K562 (cell line): ENCODE data around the gene DNAJC6. TPM values are rescaled to one million over a fixed set of nuclear protein-coding genes. Genes with fewer than 3 reads are reported as not detected.

ENCODE experiments used
- DMBX1 ChIP-seq: fragments of 250-450 bp; sonication (Bioruptor Pico); IDR thresholded peaks from 2 replicates; pipeline ENCODE4 v1.8.0; 2022; ENCODE audit warnings: inconsistent platforms, mild to moderate bottlenecking, moderate library complexity, borderline replicate concordance
- ELK1 ChIP-seq: sonication (generic); formaldehyde crosslinking; IDR thresholded peaks from 2 replicates; pipeline ENCODE4 v1.8.1; 2022; ENCODE audit warnings: missing genetic modification reagents
- FOXA3 ChIP-seq, 2 experiments: fragments of 450-650 bp in 1 of 2; sonication (generic) in 1 of 2; formaldehyde crosslinking; IDR thresholded peaks in 1 of 2; conservative IDR thresholded peaks in 1 of 2; 2 replicates each; pipeline versions ENCODE4 v1.4.0 to v1.8.0; 2020 to 2022; ENCODE audit warnings: mild to moderate bottlenecking in 2 of 2, missing genetic modification reagents in 1 of 2
- HDAC3 ChIP-seq: fragments of 450-650 bp; IDR thresholded peaks from 2 replicates; pipeline ENCODE4 v1.6.1; 2018; ENCODE audit warnings: borderline replicate concordance, mild to moderate bottlenecking, moderate library complexity; ENCODE audit not compliant: partially characterized antibody
- HMG20B ChIP-seq: fragments of 250-450 bp; sonication (Bioruptor Pico); IDR thresholded peaks from 2 replicates; pipeline ENCODE4 v1.5.0; 2021; ENCODE audit warnings: mild to moderate bottlenecking
- JUND ChIP-seq, 2 experiments: IDR thresholded peaks; 2 replicates in 1 of 2; 3 replicates in 1 of 2; pipeline ENCODE4 v1.6.1; 2011; ENCODE audit warnings: borderline replicate concordance in 2 of 2, low read depth in 2 of 2, low read length in 2 of 2, improper control_type of control experiment in 1 of 2, missing biosample characterization in 1 of 2, missing genetic modification characterization in 1 of 2, missing genetic modification reagents in 1 of 2
- MBD2 ChIP-seq: sonication (generic); IDR thresholded peaks from 2 replicates; pipeline ENCODE4 v1.6.1; 2016; ENCODE audit warnings: low read depth, borderline replicate concordance
- MTA3 ChIP-seq: fragments of 450-650 bp; formaldehyde crosslinking; IDR thresholded peaks from 2 replicates; pipeline ENCODE4 v1.6.1; 2017; ENCODE audit warnings: mild to moderate bottlenecking, borderline replicate concordance
- PHF8 ChIP-seq: fragments of 200-600 bp; sonication (generic); IDR thresholded peaks from 2 replicates; pipeline ENCODE4 v1.6.1; 2012; ENCODE audit warnings: mixed run types, mild to moderate bottlenecking, inconsistent platforms, low read length, moderate library complexity, borderline replicate concordance
- PREB ChIP-seq: sonication (generic); formaldehyde crosslinking; IDR thresholded peaks from 2 replicates; pipeline ENCODE4 v1.8.1; 2023; ENCODE audit warnings: mild to moderate bottlenecking, missing genetic modification reagents
- RCOR1 ChIP-seq, 2 experiments: IDR thresholded peaks; 2 replicates each; pipeline ENCODE4 v1.6.1; 2012; ENCODE audit warnings: low read depth in 2 of 2, low read length in 2 of 2, borderline replicate concordance in 1 of 2, improper control_type of control experiment in 1 of 2
- SMAD1 ChIP-seq: fragments of 150-350 bp; IDR thresholded peaks from 2 replicates; pipeline ENCODE4 v1.6.1; 2014; ENCODE audit warnings: low read length, low read depth; ENCODE audit not compliant: partially characterized antibody
- SNRNP70 ChIP-seq: fragments of 200-400 bp; formaldehyde crosslinking; optimal IDR thresholded peaks from 2 replicates; pipeline ENCODE3; 2017; ENCODE audit warnings: low read depth, low read length
- SRSF9 ChIP-seq: fragments of 200-400 bp; formaldehyde crosslinking; IDR thresholded peaks from 2 replicates; pipeline ENCODE4 v1.6.1; 2017; ENCODE audit warnings: low read depth, low read length, borderline replicate concordance
- TFE3 ChIP-seq: fragments of 450-650 bp; formaldehyde crosslinking; IDR thresholded peaks from 2 replicates; pipeline ENCODE4 v1.4.0; 2020; ENCODE audit warnings: mild to moderate bottlenecking, mixed read lengths
- ZNF316 ChIP-seq: fragments of 450-650 bp; IDR thresholded peaks from 2 replicates; pipeline ENCODE4 v1.6.1; 2016
- ZNF592 ChIP-seq: fragments of 450-650 bp; IDR thresholded peaks from 2 replicates; pipeline ENCODE4 v1.6.1; 2017; ENCODE audit warnings: antibody characterized with exemption, mild to moderate bottlenecking
- polyA plus RNA-seq, 8 experiments: library from polyadenylated mRNA; depleted of rRNA in 4 of 8; stranded (reverse) in 5 of 8; unstranded in 3 of 8; fragments of >200 nt; fragmentation: Nextera tagmentation in 2 of 8; fragmentation: Illumina TruSeq in 1 of 8; extraction: Ambion mirVana in 2 of 8; extraction: Trizol in 1 of 8; gene quantifications; 2 replicates each; pipeline versions ENCODE4 v1.2.1 to v1.2.3, GENCODE V29; 2011 to 2014; ENCODE audit warnings: inconsistent platforms in 1 of 8, missing spikeins in 1 of 8
- total RNA-seq, 7 experiments: library from RNA; depleted of rRNA in 6 of 7; stranded (reverse); fragments of >200 nt in 6 of 7; fragmentation: Illumina TruSeq in 2 of 7; extraction: Trizol in 2 of 7; gene quantifications; 2 replicates each; pipeline versions ENCODE4 v1.2.1 to v1.2.3, GENCODE V29; 2011 to 2021; ENCODE audit warnings: low replicate concordance in 1 of 7

Gene DNAJC6
- total and polyA plus RNA-seq, 9 of the 15 experiments (the other 6 are each of a cell fraction or from before 2014, with no cell fraction given): 6.7 to 78.7 (median 28.0) TPM

GRCh38 chr1:65317866-65318653, 8.7 kb downstream of the DNAJC6 start (continued):
- TF ChIP-seq ZNF592 (peak; percentile 33), PREB (CRISPR knock-in tag) (no peak), TFE3 (CRISPR knock-in tag) (no peak), SMAD1 (no peak), MTA3 (peak; percentile 57; the same call in 1 of the 2 replicates), SNRNP70 (no peak), PHF8 (no peak), HMG20B (no peak), FOXA3 (CRISPR knock-in tag; conservative IDR thresholded peaks at IDR 0.05 in 1 of 2, IDR thresholded peaks at IDR 0.05 in 1 of 2) (peak; percentile 98 to 99), RCOR1 (IDR thresholded peaks at IDR 0.05; ENCODE audit: borderline replicate concordance in 1 of 2, low read depth in 2 of 2, low read length in 2 of 2) (peak; percentile 15 to 95; a peak in 3 of 4 replicates), ZNF316 (no peak), ELK1 (no peak), JUND (IDR thresholded peaks at IDR 0.05; ENCODE audit: borderline replicate concordance, low read depth, low read length) (peak; percentile 79), JUND (tag; IDR thresholded peaks at IDR 0.05; ENCODE audit: borderline replicate concordance, low read depth, low read length) (peak; percentile 1; the same call in 1 of the 3 replicates), DMBX1 (CRISPR knock-in tag) (no peak), SRSF9 (no peak), HDAC3 (peak; percentile 73), MBD2 (peak; percentile 64; the same call in 1 of the 2 replicates)
